PFSK-1 (cell line): ENCODE data around the gene TBC1D22A.

Experiments used
- POLR2AphosphoS5 ChIP-seq: IDR thresholded peaks from 2 replicates; pipeline ENCODE4 v1.6.1; 2012; ENCODE audit warnings: low read depth, mild to moderate bottlenecking, control low read depth, low read length, moderate library complexity
- REST ChIP-seq, 2 experiments: IDR thresholded peaks; 2 replicates each; pipeline versions ENCODE4 v1.6.1 to v1.8.0; 2011 to 2012; ENCODE audit warnings: low read depth in 2 of 2, low read length in 2 of 2, control low read depth in 1 of 2, inconsistent platforms in 1 of 2, mild to moderate bottlenecking in 1 of 2, moderate library complexity in 1 of 2; ENCODE audit not compliant: insufficient read depth in 1 of 2
- SIN3A ChIP-seq: IDR thresholded peaks from 2 replicates; pipeline ENCODE4 v1.6.1; 2012; ENCODE audit warnings: mild to moderate bottlenecking, low read length, moderate library complexity, borderline replicate concordance; ENCODE audit not compliant: insufficient read depth
- TAF1 ChIP-seq: IDR thresholded peaks from 2 replicates; pipeline ENCODE4 v1.6.1; 2012; ENCODE audit warnings: low read length, control low read depth, borderline replicate concordance; ENCODE audit not compliant: insufficient read depth

DNA sequence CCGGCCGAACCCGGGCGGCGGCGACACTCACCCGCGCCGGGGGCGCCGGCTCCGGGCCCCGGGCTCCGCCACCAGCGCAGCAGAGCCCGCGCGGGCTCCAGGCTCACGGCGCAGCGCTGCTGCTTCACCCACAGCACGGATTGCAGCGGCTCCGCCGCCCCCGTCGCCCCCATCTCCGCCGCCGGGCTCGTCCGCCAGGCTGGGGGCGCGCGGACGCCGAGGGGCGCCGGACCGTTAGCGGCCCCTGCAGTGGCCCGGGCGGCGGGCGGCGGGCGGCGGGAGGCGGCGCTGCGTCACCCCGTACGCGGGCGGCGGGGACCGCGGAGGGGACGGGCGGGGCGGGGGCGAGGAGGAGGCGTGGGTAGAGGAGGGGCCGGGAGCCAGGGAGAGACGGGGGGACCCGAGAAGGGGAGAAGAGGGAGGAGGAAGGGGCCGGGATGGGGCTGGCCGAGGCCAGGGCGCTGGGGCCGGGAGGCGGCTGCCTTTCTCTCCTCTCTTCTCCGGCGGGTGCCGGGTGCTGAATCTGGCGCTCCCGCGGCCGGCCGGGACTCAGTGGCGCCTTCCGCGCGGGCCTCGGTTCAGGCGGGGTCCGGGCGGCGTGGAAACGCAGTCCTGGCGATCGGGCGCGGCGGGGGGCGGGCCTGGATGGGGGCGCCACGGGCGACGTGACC is 24.3 kb upstream of the TBC1D22A start, which contains the start of gene CERK:
- TF ChIP-seq REST (IDR thresholded peaks at IDR 0.05; ENCODE audit: insufficient read depth in 1 of 2, low read depth in 2 of 2, low read length in 2 of 2) (no peak), TAF1 (no peak), SIN3A (no peak), POLR2AphosphoS5 (peak; percentile 48; the same call in 1 of the 2 replicates)
